ENCODE results near the gene CAMK2N1.
A peak's percentile ranks its signal among the peaks of the same experiment; 100 is the strongest.

The CAMK2N1 gene

DNA sequence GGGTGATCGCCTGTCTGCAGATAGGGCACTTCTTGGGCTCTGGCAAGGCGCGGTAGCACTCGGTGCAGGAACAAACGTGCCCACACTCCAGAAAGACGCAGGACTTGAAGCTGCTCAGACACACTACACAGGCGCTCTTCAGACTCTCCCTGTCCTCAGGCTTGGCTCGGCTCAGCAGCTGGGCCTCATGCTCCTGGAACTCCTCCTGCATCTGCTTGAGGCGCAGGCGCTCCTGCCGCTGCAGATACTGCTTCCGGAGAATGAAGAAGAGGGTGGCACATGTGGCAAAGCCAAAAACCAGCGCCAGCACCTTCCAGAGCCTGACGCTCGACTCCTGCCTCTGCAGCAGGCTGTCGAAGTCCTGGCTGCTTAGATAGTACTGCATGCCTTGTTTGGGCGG, 14.7 kb upstream of the CAMK2N1 start:
- H3K27ac ChIP-seq, result no peak overlapping the region
- no peak for TF ChIP-seq CTCF (conservative IDR thresholded peaks at IDR 0.05)

- TF ChIP-seq CTCF (conservative IDR thresholded peaks at IDR 0.05), result no peak
- no peak overlapping the region for H3K27ac ChIP-seq
Measured at GRCh38 chr1:20499718-20500117, 13.7 kb upstream of the CAMK2N1 start.

GRCh38 chr1:20499105-20499504, 13.1 kb upstream of the CAMK2N1 start:
- no peak overlapping the region for H3K27ac ChIP-seq
- TF ChIP-seq CTCF (conservative IDR thresholded peaks at IDR 0.05), result no peak

GRCh38 chr1:20498116-20498515, 12.1 kb upstream of the CAMK2N1 start:
- peak overlapping the region; percentile 47; the same call in 1 of the 2 replicates for H3K27ac ChIP-seq
- TF ChIP-seq CTCF (conservative IDR thresholded peaks at IDR 0.05), result no peak

- no peak for TF ChIP-seq CTCF (conservative IDR thresholded peaks at IDR 0.05)
- peak overlapping the region; percentile 47; the same call in 1 of the 2 replicates for H3K27ac ChIP-seq
Measured at GRCh38 chr1:20497506-20497905, 11.5 kb upstream of the CAMK2N1 start.

DNA sequence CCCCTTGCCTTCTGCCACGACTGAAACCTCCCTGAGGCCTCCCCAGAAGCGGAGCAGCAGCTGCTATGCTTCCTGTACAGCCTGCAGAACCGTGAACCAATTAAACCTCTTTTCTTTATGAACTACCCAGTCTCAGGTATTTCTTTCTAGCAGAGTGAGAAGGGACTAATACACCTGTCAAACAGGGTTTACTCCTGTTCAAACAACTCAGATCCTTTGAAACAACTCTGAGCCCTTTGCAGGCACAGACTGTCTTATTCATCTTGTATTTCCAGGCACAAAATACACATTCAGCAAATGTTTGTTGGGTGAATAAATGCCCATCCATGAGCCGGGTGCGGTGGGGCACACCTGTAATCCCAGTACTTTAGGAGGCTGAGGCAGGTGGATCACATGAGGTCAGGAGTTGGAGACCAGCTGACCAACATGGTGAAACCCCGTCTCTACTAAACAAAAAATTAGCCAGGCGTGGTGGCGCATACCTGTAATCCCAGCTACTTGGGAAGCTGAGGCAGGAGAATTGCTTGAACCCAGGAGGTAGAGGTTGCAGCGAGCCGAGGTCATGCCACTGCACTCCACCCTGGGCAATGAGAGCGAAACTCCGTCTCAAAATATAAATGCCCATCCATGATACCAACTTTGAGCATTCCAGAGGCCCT, 10.8 kb upstream of the CAMK2N1 start:
- 0 out of 2 replicates have a peak overlapping the region, but pooled peaks have one; percentile 47 for H3K27ac ChIP-seq

- no peak overlapping the region for H3K27ac ChIP-seq
- no peak for TF ChIP-seq CTCF (conservative IDR thresholded peaks at IDR 0.05)
Measured at GRCh38 chr1:20496241-20496661, 10.2 kb upstream of the CAMK2N1 start.

- no peak for TF ChIP-seq CTCF (conservative IDR thresholded peaks at IDR 0.05)
- no peak overlapping the region for H3K27ac ChIP-seq
Measured at GRCh38 chr1:20495661-20496060, 9.7 kb upstream of the CAMK2N1 start.

All from VCaP (cell line).